NB4 (cell line): ENCODE measurements around the gene ZNF319.

Experiments used
- DNase-seq: peaks from one replicate; pipeline ENCODE4 v3.0.0; 2010; ENCODE audit warnings: low read depth
- H3K4me3 ChIP-seq: one replicate; pipeline ENCODE4 v1.5.1; 2011; ENCODE audit warnings: mild to moderate bottlenecking, low read depth, low read length, moderate library complexity
- MAX ChIP-seq: IDR thresholded peaks from 2 replicates; pipeline ENCODE4 v1.6.1; 2011; ENCODE audit warnings: low read depth, low read length
- MYC ChIP-seq: IDR thresholded peaks from 2 replicates; pipeline ENCODE4 v1.6.1; 2011; ENCODE audit warnings: low read depth, low read length
- POLR2A ChIP-seq: IDR thresholded peaks from 2 replicates; pipeline ENCODE4 v1.6.1; 2011; ENCODE audit warnings: mild to moderate bottlenecking; ENCODE audit not compliant: insufficient read length; ENCODE audit errors: extremely low read depth
- TF ChIP-seq, protein P1 (sequence below): IDR thresholded peaks from one replicate; pipeline ENCODE4 v1.5.1; 2012; ENCODE audit warnings: low read depth, low read length

Gene ZNF319

GRCh38 chr16:57972306-57972705 is 28.2 kb downstream of the ZNF319 start:
- TF ChIP-seq MYC: no peak
- no peak for TF ChIP-seq POLR2A
- TF ChIP-seq MAX: no peak
- TF ChIP-seq, protein P1, sequence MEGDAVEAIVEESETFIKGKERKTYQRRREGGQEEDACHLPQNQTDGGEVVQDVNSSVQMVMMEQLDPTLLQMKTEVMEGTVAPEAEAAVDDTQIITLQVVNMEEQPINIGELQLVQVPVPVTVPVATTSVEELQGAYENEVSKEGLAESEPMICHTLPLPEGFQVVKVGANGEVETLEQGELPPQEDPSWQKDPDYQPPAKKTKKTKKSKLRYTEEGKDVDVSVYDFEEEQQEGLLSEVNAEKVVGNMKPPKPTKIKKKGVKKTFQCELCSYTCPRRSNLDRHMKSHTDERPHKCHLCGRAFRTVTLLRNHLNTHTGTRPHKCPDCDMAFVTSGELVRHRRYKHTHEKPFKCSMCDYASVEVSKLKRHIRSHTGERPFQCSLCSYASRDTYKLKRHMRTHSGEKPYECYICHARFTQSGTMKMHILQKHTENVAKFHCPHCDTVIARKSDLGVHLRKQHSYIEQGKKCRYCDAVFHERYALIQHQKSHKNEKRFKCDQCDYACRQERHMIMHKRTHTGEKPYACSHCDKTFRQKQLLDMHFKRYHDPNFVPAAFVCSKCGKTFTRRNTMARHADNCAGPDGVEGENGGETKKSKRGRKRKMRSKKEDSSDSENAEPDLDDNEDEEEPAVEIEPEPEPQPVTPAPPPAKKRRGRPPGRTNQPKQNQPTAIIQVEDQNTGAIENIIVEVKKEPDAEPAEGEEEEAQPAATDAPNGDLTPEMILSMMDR: no peak
- H3K4me3 ChIP-seq: no peak overlapping the region
- DNase-seq: no peak

DNA sequence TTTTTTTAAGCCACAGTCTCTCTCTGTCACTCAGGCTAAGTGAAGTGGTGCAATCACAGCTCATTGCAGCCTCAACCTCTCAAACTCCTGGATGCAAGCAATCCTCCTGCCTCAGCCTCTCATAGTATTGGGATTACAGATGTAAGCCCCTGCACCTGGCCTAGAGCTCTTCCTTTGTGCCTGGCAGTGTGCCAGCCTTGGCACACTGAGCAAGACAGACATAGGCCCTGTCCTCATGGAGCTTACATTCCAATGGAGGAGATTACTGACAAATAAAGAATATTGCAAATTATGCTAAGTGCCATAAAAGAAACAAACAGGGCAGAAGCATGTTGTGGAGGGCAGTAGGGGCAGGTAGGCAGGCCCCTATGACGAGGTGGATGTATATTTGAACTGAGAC is 28.6 kb downstream of the ZNF319 start:
- no peak overlapping the region for H3K4me3 ChIP-seq
- DNase-seq: no peak
- TF ChIP-seq MYC (no peak), MAX (no peak), POLR2A (no peak)
- TF ChIP-seq, protein P1: no peak

DNA sequence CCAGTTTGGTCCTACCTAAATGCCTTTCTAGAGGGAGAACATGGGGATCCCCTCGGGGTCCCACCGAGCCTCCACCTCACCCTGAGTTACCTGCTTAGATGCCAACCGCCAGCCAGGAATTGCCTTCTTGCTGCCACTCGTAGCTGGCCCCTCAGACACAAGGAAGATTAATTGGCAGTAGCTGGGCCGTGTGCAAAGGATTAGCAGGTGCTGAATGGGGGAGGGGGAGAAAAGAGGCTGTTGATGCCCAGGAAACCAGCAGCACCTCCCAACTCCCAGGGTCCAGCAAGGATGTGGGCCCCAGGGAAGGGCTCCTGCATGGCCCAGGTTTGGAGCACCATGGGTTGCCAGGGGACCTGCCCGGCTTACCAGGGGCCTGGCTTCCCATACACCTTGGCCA is 29.5 kb downstream of the ZNF319 start, which contains the start of gene CNGB1:
Gene CNGB1 (minus strand): TSS at position 159 of the 400 bp plus-strand sequence. CDS start 3,842 bp downstream, outside the sequence.
- no peak for DNase-seq
- no peak within 1 kb of the TSS for H3K4me3 ChIP-seq
- no peak for TF ChIP-seq MAX
- TF ChIP-seq POLR2A: no peak
- TF ChIP-seq, protein P1: no peak
- TF ChIP-seq MYC: no peak

DNA sequence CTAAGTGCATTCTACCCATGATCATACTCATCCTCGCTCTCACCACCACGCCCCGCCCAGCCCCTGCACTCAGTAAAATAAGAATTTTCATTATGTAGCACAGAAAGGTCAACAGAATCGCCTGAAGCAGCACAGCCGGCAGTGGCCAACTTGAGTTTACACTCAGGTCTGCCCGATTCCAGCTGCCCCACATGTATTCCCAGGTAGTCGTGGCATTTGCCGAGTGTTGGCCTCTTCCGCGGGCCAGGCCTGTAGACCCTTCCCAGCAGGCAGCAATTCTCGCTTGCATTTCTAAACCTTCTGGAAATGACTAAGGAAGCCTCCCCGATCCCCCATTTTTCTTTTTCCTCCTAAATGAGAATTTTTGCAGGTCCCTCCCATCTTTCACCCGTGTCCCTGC is 30.2 kb downstream of the ZNF319 start:
- no peak for DNase-seq

GRCh38 chr16:57969451-57970123 is 30.9 kb downstream of the ZNF319 start:
- H3K4me3 ChIP-seq: no peak overlapping the region
- no peak for TF ChIP-seq MYC
- TF ChIP-seq, protein P1: no peak
- TF ChIP-seq MAX: no peak
- no peak for TF ChIP-seq POLR2A
- DNase-seq: no peak

More for the DNA sequence above, 30.2 kb downstream of the ZNF319 start:
- H3K4me3 ChIP-seq: no peak overlapping the region
- TF ChIP-seq, protein P1: no peak
- TF ChIP-seq MYC (no peak), MAX (no peak)
